Activated T-helper 1 cell treated with Interleukin-2 at 50 U/mL for 16 hours (primary cell): ENCODE results near the gene SLC32A1.

Experiments
- DNase-seq: peaks from one replicate; pipeline ENCODE4 v3.0.0-alpha.2; 2020; ENCODE audit warnings: low read depth

The SLC32A1 gene

GRCh38 chr20:38725148-38725901, 1.0 kb downstream of the SLC32A1 start:
- DNase-seq, result no peak

DNA sequence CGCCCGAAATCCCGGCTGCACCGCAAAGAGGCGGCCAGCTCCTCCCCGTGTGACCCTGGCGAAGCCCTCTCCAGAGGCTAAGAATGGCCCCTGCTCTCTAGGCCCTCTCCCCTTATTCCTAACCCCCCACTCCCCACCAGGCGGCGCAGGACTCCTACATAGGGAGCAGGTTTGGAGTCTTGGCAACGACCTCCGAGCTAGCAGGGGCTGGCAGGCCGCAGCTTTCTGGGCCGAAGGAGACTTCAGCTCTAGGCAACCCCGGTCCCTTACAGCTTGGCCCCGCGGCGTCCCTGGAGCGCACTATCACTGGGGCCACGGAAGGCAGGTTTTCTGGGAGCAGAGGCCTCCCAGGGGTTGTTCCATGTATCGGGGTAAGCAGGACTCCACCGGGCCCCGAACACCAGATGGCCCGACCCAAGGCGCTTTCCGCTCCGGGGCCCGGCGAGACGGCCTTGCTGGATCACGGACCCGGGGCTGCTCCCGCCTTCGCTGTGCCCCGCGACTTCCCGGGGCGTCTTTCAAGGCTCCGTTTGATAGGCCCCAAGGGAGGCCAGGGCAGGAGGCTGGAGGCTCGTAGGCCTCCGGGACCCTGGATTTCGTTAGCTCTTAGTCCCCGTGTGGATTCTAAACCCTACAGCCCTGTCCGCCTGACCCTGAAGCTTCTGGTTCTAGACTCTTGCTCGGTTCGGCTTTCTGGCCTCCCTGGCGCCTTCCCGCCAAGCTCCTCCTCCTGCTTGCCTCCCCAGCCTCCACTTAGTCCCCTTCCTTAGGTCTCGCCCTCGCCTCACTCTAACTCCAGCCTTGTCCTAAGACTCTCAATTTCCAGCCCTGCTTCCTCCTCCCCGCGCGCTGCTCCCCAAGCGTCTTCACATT, 1.9 kb downstream of the SLC32A1 start:
- no peak for DNase-seq

- DNase-seq, result peak; percentile 20
Observed at GRCh38 chr20:38726804-38727606, 2.7 kb downstream of the SLC32A1 start.

DNA sequence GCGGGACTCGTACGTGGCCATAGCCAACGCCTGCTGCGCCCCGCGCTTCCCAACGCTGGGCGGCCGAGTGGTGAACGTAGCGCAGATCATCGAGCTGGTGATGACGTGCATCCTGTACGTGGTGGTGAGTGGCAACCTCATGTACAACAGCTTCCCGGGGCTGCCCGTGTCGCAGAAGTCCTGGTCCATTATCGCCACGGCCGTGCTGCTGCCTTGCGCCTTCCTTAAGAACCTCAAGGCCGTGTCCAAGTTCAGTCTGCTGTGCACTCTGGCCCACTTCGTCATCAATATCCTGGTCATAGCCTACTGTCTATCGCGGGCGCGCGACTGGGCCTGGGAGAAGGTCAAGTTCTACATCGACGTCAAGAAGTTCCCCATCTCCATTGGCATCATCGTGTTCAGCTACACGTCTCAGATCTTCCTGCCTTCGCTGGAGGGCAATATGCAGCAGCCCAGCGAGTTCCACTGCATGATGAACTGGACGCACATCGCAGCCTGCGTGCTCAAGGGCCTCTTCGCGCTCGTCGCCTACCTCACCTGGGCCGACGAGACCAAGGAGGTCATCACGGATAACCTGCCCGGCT, 3.4 kb downstream of the SLC32A1 start:
- no peak for DNase-seq

DNA sequence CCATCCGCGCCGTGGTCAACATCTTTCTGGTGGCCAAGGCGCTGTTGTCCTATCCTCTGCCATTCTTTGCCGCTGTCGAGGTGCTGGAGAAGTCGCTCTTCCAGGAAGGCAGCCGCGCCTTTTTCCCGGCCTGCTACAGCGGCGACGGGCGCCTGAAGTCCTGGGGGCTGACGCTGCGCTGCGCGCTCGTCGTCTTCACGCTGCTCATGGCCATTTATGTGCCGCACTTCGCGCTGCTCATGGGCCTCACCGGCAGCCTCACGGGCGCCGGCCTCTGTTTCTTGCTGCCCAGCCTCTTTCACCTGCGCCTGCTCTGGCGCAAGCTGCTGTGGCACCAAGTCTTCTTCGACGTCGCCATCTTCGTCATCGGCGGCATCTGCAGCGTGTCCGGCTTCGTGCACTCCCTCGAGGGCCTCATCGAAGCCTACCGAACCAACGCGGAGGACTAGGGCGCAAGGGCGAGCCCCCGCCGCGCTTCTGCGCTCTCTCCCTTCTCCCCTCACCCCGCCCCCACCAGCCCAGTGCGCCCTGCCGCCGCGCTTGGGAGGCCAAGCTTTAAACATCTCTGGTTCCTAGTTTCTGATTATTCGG, 4.0 kb downstream of the SLC32A1 start:
- no peak for DNase-seq

DNA sequence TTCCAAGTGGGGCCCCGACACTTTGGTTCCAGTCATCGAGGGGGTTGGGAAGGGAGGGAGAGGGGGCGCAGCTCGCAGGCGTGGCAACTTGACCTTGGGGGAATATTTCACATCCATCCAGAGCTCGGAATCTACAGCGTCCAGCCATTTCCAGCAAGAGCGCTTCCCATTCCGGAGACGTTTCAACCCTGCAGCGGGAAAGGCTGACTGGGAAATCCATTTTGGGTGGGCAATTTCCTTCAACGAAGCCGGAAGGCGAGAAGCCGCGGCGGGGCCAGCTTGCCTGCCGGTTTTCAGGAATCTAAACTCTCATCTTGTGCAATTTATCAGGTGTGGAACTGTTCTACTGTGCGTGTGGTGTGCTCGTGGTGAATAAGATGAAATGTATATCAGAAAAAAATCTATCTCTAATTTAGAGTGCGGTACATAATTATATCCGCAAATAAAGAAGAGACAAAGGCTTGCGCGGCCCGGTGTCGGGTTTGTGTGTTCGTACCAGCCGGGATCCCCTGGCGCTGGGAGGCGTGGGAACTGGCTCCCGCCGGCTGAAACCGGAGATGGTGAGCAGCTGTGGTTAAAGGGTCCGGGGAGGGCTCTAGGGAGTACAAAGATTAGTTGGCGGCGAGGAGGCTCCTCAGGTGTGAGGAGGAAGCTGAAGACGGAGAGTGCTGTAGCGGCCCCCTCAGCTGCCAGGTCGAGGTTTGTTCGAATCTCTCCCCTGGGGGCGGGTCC, 4.8 kb downstream of the SLC32A1 start:
- DNase-seq, result no peak

DNA sequence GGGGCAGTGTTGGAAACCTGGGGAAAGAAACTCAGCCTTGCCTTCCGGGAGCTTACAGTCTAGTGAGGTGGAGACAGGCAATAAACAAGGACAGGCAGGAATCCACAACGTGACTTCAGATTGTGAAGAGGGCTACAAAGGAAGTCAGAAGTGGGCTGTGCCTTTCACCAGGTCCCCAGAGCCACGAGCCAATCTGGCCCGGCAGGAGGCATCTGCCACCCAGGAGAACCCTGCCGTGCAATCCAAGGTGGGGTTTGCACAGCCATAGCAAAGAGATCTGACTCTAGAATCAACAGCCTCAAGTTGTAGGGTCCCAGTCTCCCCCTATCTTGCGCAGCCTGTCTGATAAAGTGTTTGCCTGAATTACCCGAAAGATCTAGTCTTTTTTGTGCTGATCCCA, 5.5 kb downstream of the SLC32A1 start:
- no peak for DNase-seq

GRCh38 chr20:38730167-38730988, 6.1 kb downstream of the SLC32A1 start:
- DNase-seq, result no peak

GRCh38 chr20:38730989-38731737, 6.9 kb downstream of the SLC32A1 start:
- peak; percentile 52 for DNase-seq

- DNase-seq, result no peak
Observed at GRCh38 chr20:38731738-38732113, 7.4 kb downstream of the SLC32A1 start.

DNA sequence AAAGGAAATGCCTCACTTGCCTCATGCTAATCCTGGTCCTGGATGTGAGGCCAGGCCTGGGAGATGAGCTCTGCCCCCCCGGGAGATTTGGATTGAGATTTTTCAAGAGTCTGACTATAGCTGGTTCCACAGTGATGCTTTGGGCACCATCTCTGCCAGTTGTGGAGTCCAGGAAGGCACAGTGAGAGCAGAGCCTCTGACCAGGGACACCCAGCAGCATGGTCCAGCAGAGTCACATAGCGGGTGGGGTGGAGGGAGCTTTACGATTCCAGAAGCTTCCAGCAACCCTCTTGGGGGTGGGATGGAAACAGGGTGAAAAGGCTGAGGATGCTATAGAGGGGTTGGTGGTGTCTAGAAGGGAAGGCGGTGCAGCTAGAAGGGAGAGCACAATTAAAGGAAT, 8.7 kb downstream of the SLC32A1 start:
- no peak for DNase-seq

DNA sequence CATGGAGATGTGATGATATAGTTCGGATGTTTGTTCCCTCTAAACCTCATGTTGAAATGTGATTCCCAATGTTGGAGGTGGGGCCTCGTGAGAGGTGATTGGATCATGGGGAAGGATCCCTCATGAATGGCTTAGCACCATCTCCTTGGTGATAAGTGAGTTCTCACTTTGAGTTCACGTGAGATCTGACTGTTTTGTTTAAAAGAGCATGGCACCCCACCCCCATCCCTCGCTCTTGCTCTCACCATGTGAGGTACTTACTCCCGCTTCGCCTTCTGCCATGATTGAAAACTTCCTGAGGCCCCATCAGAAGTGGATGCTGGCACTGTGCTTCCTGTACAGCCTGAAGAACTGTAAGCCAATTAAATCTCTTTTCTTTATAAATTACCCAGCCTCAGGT, 10.9 kb downstream of the SLC32A1 start:
- DNase-seq, result no peak

DNA sequence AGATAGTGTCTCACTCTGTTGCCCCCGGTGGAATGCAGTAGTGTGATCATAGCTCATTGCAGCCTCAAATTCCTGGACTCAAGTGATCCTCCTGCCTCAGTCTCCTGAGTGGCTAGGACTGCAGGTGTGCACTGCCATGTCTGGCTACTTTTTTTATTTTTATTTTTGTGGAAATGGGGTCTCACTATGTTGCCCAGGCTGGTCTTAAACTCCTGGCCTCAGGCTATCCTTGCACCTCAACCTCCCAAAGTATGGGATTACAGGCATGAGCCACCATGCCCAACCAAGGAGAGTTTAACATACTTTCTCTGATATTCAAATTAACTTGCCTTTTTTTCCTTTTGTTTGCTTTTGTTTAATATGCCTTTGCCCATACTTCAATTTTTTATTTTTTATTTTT, 13.6 kb downstream of the SLC32A1 start:
- DNase-seq, result no peak

- DNase-seq, result no peak
Observed at GRCh38 chr20:38745757-38746156, 21.5 kb downstream of the SLC32A1 start.

DNA sequence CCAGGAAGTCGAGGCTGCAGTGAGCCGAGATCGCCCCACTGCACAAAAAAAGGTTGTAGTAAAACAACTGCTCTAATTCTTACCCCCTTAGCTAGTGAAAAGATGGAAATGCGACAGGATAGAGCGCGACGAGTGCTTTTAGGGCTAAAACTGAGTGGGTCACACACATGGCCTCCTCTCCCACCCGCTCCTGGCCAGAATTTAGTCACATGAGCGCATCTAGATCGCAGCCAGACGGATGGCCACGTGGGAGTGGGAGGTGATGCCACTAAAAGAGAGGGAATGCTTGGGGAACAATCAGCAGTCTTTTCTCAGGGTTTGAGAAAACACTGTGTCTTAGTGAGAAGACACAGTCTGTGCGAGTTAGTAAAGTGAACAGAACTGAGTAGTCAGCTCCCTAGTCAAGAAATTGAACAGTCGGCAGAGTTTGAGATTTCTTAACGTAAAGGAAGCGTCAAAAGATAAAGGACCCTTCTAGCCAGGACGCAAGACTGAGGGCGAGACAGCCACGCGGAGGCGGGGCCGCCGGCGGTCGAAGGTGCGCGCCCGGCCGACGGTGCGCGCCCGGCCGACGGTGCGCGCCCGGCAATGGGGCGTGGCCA, 23.3 kb downstream of the SLC32A1 start:
- no peak for DNase-seq

DNA sequence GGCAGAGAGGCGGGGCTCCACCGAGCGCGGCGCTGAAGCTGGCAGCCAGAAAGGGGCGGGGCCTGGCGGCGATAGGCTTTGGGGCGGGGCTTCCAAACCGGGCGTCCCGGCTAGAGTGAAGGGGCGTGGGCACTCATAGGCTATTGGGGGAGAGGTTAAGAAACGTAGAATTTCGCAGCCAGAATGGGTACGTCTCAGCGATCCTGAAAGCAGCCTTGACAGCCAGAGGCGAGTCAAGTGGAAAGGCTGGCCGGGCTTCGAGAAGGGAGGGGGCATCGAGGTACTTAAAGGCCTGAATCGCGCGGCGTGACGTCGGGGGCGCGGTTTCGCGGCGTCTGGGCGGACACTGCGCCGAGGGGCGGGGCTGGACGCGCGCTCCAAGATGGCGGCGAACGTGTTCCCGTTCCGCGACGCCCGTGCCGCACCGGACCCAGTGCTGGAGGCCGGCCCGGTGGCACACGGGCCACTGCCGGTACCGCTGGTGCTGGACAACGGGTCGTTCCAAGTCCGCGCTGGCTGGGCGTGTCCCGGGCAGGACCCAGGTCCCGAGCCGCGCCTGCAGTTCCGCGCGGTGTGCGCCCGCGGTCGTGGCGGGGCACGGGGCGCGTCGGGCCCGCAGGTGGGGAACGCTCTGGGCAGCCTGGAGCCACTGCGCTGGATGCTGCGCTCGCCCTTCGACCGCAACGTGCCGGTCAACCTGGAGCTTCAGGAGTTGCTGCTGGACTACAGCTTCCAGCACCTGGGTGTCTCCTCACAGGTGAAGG, 24.0 kb downstream of the SLC32A1 start, which contains the start of gene ACTR5:
TSS of gene ACTR5 (plus strand) at position 364 of the 764 bp plus-strand sequence. CDS start at position 383, 19 bp downstream.
- DNase-seq, result peak; percentile 95

- DNase-seq, result peak; percentile 29
Observed at GRCh38 chr20:38748861-38749149, 24.5 kb downstream of the SLC32A1 start.

GRCh38 chr20:38751360-38751976, 27.2 kb downstream of the SLC32A1 start:
- no peak for DNase-seq
